Right lobe of liver (tissue), 4 donors: Measurements from ENCODE around the gene ILK.

Experiments
- CTCF ChIP-seq, 4 donors: fragments of 200-600 bp in 3 of 4; fragments of 450-650 bp in 1 of 4; IDR thresholded peaks; one replicate each; pipeline versions ENCODE4 v1.5.1 to v1.8.0; 2016 to 2022; ENCODE audit warnings: antibody characterized with exemption in 4 of 4, mild to moderate bottlenecking in 2 of 4
- POLR2A ChIP-seq: fragments of 450-650 bp; IDR thresholded peaks from one replicate; pipeline ENCODE4 v1.6.1; 2017; ENCODE audit warnings: antibody characterized with exemption, mild to moderate bottlenecking
- donor health status: DM: no; HTN: no; CAD: no.
- donor health status: DM: no; HTN: no; CAD: no.
- donor health status: DM: no; HTN: yes; CAD: no.

- TF ChIP-seq CTCF (IDR thresholded peaks at IDR 0.05) (no peak), POLR2A (no peak)
These were observed 53.0 kb downstream of the ILK start for GRCh38 chr11:6656584-6656915.
